GM11168 (cell line): ENCODE results near the gene RASL10A.

Experiments
- in situ Hi-C: fragments of 300-500 bp; cut with MboI; formaldehyde crosslinking; loops from one replicate; pipeline ENCODE4 v1.12.0; 2022; ENCODE audit warnings: low sequenced_read_pairs; ENCODE audit not compliant: unreplicated experiment

Gene RASL10A

GRCh38 chr22:29307596-29308147 is 7.8 kb downstream of the RASL10A start:
- in situ Hi-C loops: no loop called here

GRCh38 chr22:29306835-29307595 is 8.5 kb downstream of the RASL10A start:
- in situ Hi-C loops: no loop called here

- in situ Hi-C loops: no loop called here
Observed at GRCh38 chr22:29306175-29306834, 9.2 kb downstream of the RASL10A start, which contains the start of gene GAS2L1. GAS2L1 (plus strand) TSS chr22:29306650; CDS start chr22:29308106, 1,456 bp downstream.

- in situ Hi-C loops: no loop called here
Observed at GRCh38 chr22:29305836-29306174, 9.7 kb downstream of the RASL10A start.

DNA sequence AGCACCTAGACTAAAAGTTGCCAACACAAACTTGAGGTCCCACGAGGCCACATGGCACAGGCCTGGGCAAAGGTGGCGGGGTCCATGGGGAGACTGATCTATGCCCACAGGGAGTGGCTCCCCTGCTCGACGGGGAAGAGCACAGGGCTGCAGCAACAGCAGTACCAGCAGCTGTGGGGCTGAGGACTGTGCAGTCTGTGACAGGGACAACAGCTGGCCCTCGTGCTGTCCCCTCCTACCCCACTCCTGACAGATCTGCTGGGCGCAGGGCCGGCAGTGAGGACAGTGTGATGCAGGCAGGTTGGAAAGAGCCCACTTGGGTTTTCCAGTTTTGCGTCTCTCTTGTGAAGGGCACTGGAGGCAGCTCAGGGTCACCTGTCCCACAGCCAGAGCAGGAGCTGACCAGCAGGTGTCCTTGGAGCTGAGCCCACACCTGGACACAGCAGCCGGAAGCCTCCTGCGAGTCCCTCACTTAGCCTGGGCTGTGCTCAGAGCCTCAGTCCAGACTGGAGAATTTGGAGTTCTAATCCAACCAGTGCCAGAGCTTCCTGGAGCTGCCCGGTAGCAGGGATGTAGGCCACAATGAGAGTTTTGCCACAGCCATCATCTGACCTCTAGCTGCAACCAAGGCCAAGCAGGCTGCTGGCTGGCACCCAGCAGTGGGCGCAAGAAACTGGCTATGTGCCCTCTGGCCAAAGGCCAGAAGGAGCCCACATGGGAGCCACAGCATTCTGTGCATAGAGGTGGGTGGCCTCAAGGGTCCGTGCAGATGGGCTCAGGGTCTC is 12.6 kb downstream of the RASL10A start:
- in situ Hi-C loops: no loop called here

DNA sequence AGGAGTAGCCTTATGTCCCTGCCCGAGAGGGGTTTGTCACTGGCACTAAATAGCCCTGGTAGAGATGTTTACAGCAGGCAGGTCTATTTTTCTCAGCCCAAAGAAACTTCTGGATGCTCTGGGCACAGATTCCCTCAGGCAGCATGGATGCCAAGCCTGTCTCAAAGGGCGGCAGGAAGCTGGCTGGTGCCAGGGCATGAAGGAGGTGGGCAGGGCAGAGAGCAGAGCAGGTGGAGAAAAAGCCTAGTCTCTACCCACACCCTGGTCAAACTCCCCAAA is 13.2 kb downstream of the RASL10A start:
- in situ Hi-C loops: no loop called here

- in situ Hi-C loops: no loop called here
Observed at GRCh38 chr22:29301716-29302401, 13.6 kb downstream of the RASL10A start.

DNA sequence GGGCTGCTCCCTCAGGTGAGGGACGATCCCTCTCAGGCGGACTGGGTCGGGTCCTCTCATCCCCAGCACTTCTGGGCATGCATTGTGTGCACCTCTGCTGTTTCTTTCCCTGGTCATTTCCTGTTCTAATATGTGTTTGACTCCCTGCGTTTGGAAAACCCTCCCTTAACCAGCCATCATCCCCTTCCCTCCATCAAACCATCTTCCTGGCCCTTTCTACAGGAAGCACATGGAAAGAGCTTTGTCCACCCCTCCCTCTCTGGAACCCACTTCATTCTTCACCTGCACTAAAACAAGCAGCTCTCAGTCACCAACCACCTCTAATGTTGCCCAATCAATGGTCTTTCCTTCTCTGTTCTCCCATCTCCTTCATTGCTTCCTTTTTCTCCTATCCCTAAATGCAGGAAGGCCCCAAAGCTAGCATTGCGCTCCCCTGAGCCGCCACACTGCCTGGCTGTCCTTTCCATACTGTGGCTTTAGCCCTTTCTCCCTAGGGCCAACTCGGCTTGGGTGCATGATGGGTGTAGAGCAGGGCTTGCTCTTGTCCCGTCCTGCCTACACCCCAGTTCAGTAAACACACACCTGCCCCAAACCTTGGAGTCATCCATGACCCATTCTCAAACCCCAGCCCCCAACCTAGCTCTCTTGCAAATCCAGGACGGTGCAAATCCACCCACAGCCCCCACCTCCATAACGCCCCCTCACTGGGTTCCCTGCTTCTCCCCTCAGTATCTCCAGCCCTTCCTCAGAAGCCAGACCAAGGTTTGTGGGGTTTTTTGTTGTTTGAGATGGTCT is 14.5 kb downstream of the RASL10A start:
- in situ Hi-C loops: no loop called here

DNA sequence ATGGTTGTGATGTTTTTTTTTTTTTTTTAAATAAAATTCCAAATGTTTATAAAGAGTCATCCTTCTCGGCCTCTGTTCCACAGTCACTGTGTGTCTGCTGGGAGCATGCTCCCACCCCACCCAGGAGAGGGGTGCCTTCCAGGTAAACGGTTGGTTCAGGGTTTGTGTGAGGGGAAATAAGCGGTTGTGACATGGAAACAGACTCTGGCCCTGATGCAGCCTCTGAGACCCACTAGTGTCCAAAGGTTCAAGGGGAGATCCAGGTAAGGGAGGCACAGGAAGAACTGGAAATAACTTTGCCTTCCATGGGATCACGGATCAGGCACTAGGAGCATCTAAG is 15.1 kb downstream of the RASL10A start:
- in situ Hi-C loops: no loop called here

- in situ Hi-C loops: no loop called here
Observed at GRCh38 chr22:29299136-29299900, 16.2 kb downstream of the RASL10A start.

DNA sequence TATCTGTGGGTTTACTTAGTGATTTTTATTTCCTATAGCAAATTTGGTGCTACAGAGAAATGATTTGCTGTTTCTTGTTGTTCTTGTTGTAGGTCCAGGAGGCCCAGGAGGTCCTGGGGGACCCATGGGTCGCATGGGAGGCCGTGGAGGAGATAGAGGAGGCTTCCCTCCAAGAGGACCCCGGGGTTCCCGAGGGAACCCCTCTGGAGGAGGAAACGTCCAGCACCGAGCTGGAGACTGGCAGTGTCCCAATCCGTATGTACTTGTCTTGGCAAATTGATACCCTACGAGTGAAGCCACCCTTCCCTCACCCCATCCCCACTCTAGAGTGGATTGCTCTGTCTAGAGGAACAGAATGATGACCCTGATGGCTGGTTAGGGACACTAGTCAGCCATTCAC is 16.9 kb downstream of the RASL10A start:
- in situ Hi-C loops: no loop called here

DNA sequence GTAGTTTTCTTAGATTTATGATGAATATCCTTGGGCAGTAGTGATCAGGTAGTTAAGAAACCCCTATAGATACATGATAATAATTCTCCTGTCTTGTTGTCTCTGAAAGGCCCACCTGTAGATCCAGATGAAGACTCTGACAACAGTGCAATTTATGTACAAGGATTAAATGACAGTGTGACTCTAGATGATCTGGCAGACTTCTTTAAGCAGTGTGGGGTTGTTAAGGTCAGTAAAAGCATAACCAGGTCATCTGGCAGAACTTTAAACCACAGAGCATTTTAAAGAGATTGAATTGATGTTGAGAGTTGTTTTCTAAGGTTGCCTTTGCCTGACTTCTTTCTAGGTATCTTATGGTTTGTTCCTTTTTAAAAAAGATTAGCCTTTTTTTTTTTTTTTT is 23.1 kb downstream of the RASL10A start:
- in situ Hi-C loops: no loop called here

DNA sequence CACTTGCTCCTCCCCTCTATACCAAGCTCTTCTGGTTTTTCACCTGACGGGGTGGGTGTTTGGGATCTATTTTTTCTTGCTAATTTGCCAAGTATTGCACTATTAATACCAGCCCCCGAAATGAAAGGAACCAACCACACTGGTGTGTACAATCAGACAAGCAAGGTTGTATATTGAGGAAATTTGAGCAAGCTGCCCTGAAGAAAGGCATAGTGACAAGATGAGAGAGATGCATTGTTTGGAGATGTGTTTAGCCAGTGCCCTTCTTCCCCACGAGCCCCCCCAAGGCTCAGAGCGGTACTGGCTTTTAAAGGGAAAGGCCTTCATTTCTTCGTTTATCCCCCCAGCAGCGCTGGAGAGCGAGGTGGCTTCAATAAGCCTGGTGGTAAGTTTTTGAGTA is 24.3 kb downstream of the RASL10A start:
- in situ Hi-C loops: no loop called here

DNA sequence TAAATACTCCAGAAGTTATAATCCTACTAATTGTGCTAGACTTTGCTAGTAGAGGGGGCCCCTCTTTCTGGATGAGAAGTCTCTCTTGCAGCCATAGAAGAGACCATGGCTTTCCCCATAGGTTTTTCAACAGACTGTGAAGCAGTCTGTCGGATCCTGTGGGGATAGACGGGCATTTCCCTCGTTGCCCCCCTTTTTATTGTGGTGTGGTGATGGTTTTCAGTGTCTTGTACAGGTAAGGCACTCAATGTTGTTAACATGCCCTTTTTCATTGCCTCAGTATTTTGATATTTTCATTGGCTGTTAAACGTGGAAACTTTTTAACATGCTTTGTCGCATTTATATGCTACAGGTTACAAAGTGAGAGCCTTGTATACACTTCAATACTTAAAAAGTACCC is 25.4 kb downstream of the RASL10A start:
- in situ Hi-C loops: no loop called here

DNA sequence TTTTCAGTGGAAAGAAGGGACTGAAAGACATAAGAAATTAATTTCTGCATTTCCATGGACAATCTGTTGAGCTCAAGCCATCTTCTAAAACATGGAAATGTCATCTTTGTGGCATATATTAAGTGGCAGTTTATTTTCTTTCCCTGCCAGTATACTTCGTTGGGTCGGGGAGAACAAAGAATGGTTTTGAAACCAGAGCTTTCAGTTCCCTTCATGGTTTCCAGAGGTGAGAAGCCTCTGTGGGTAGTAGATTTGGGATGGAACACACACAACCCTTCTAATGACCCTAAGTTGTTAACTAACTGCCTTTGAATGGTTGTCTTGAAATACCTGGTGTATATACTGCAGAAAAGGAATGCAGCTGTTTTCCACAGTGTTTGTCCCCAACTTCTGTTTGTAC is 26.7 kb downstream of the RASL10A start:
- in situ Hi-C loops: no loop called here

DNA sequence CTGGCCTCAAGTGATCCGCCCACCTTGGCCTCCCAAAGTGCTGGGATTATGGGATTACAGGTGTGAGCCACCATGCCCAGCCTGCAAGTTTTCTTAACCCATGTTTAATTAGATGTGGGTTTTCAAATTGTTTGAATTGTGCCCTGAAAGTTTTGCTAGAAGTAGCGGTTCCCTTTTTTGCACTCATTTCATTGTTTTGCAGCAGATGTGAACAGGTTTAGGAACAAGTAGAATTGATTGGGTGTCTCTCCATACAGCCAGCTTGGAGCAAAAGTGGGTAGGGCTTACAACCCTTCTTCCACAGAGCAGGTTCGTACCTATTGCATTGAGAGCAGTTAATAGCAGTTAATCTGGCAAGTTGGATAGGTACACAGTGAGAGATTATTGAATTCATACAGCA is 31.3 kb downstream of the RASL10A start:
- in situ Hi-C loops: no loop called here

GRCh38 chr22:29277927-29278326 is 37.6 kb downstream of the RASL10A start:
- in situ Hi-C loops: no loop called here

GRCh38 chr22:29275819-29276565 is 39.5 kb downstream of the RASL10A start:
- in situ Hi-C loops: no loop called here

DNA sequence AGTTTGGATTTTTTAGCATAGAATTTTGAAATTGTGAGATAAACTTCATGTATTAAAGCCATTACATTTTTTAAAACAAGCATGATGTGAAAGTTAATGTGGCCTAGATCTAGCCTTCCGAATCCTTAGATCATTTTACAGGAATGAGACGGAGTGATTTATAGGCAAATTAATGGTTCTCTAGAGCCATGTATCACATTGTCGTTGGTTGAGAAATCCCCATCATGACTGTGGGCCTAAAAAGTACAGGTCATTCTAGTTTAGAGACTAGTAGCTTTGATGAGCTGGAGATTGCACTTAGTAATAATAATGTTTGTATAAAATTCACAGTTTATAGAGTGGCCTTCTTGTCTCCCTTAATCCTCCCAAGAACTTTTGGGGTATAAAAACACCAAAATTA is 40.3 kb downstream of the RASL10A start:
- in situ Hi-C loops: no loop called here
